Heart left ventricle (tissue), 13 donors: Measurements from ENCODE around the gene KCND3.

ENCODE experiments used
- POLR2A ChIP-seq, 2 donors: fragments of 450-650 bp; IDR thresholded peaks; one replicate each; pipeline ENCODE4 v1.6.1; 2017; ENCODE audit warnings: antibody characterized with exemption in 2 of 2, mild to moderate bottlenecking in 2 of 2, moderate library complexity in 2 of 2
- TF ChIP-seq, protein P1 (sequence below), 12 donors: fragments of 200-600 bp; sonication (generic) in 4 of 12; IDR thresholded peaks; one replicate each; pipeline versions ENCODE4 v1.5.0 to v1.8.0; 2018 to 2022; ENCODE audit warnings: antibody characterized with exemption in 12 of 12, mild to moderate bottlenecking in 5 of 12
- donor health status: ischemic (EF 13 %, LVEDD 7.1; RV severe dilation, severe dysfunction).
- donor health status: DM: no; HTN: yes; CAD: no.
- donor health status: DM: no; HTN: no; CAD: no.
- donor health status: ischemic (EF 25% LVEDD 6.9; RV normal size, moderate dysfunction).
- donor health status: ischemic (EF 25% LVEDD 5.7; RV mildly dilated, moderate dysfunction).
- donor health status: ischemic (EF 35%, LVEDD 5.7; RV mildly dilated, moderate dysfunction).
- donor health status: nonischemic (EF 11% LVEDD 7.7; RV severe dilation, severe dysfunction).
- donor health status: DM: yes; HTN: yes; CAD: no.
- donor health status: PGD.
- donor health status: ischemic (EF 29% LVEDD 5.4; RV normal size, mild dysfunction).
- donor health status: nonischemic (EF 23%, LVEDD 6.1; RV moderate dilation, normal function).

DNA sequence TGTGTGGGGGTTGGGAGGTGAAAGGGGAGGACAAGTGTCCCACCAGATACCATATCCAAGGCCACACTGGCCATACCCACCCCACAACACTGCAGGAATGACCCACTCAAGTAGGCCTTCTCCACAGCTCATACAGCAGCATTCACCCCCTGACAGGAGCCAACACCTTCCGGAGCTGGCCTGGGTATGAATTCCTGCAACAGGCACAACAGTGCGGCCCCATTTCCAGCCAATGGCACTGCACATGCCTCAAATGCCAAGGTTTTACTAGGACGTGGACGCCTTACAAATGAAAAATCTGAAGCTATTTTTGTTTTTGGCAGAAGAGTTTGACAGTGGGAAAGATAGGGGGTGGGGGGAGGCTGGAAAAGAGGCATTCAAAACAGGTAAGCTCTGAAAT lies 2.0 kb downstream of the KCND3 start:
- TF ChIP-seq, protein P1, sequence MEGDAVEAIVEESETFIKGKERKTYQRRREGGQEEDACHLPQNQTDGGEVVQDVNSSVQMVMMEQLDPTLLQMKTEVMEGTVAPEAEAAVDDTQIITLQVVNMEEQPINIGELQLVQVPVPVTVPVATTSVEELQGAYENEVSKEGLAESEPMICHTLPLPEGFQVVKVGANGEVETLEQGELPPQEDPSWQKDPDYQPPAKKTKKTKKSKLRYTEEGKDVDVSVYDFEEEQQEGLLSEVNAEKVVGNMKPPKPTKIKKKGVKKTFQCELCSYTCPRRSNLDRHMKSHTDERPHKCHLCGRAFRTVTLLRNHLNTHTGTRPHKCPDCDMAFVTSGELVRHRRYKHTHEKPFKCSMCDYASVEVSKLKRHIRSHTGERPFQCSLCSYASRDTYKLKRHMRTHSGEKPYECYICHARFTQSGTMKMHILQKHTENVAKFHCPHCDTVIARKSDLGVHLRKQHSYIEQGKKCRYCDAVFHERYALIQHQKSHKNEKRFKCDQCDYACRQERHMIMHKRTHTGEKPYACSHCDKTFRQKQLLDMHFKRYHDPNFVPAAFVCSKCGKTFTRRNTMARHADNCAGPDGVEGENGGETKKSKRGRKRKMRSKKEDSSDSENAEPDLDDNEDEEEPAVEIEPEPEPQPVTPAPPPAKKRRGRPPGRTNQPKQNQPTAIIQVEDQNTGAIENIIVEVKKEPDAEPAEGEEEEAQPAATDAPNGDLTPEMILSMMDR (IDR thresholded peaks at IDR 0.05): no peak
- TF ChIP-seq POLR2A (IDR thresholded peaks at IDR 0.05): peak in 1 of 2 donors; percentile 24
